ENCODE results near the gene B3GALT4. TPM values are rescaled to one million over a fixed set of nuclear protein-coding genes. Genes with fewer than 3 reads are reported as not detected.
"Not testable (repeated sequence)": the region's sequence is repeated elsewhere in the genome, so short reads cannot be mapped to it uniquely, and the experiment has no call there.

The B3GALT4 gene
- total RNA-seq, 6 donors from 2014 or later, result 20.1 to 29.7 (median 23.2) TPM

DNA sequence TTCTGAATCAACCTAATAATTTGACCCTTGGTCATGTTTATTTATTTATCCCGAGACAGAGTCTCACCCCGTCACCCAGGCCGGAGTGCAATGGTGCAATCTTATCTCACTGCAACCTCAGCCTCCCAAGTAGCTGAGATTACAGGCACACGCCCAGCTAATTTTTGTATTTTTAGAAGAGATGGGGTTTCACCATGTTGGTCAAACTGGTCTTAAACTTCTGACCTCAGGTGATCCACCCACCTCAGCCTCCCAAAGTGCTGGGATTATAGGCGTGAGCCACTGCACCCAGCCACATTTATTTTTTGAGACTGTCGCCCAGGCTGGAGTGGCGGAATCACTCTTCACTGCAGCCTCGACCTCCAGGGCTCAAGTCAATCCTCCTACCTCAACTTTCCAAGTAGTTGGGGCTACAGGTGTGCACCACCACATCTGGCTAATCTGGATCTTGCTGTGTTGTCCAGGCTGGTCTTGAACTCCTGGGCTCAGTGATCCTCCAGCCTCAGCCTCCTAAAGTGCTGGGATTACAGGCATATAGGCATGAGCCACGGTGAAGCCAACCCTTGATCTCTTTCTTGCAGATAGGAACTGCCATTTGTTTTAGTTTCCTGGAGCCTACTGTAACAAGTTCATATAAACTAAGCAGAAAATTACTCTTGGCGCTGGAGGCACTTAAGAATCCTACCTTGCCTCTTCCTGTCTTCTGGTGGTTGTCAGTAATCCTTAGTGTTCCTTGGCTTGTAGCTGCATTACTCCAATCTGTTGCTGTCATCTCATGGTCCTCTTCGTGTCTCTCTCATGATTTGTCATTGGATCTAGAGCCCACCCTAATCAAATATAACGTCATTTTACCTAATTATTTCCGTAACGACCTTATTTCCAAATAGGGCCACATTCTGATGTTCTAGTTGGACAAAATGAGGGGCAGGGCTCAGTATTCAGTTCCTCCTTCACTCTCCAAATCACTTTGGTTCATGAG is 2.7 kb upstream of the B3GALT4 start:
- 64 to 65% methylated on average over 14 of the region's 14 CpGs for WGBS, 2 donors
- no peaks in the 10 kb centered on the region for H3K27me3 ChIP-seq
- H3K4me1 ChIP-seq, result peaks cover 51 to 80% (median 63%) of the 10 kb centered on the region in 4 donors
- no peak for ATAC-seq (ENCODE audit: low FRiP score in 2 of 2)
- no peaks in the 10 kb centered on the region for H3K9me3 ChIP-seq
- TF ChIP-seq EP300 (IDR thresholded peaks at IDR 0.05), result no peak
- no peak for TF ChIP-seq POLR2AphosphoS5 (IDR thresholded peaks at IDR 0.05)
- TF ChIP-seq, protein P1, sequence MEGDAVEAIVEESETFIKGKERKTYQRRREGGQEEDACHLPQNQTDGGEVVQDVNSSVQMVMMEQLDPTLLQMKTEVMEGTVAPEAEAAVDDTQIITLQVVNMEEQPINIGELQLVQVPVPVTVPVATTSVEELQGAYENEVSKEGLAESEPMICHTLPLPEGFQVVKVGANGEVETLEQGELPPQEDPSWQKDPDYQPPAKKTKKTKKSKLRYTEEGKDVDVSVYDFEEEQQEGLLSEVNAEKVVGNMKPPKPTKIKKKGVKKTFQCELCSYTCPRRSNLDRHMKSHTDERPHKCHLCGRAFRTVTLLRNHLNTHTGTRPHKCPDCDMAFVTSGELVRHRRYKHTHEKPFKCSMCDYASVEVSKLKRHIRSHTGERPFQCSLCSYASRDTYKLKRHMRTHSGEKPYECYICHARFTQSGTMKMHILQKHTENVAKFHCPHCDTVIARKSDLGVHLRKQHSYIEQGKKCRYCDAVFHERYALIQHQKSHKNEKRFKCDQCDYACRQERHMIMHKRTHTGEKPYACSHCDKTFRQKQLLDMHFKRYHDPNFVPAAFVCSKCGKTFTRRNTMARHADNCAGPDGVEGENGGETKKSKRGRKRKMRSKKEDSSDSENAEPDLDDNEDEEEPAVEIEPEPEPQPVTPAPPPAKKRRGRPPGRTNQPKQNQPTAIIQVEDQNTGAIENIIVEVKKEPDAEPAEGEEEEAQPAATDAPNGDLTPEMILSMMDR (IDR thresholded peaks at IDR 0.05), result no peak
- no peak for TF ChIP-seq POLR2A (IDR thresholded peaks at IDR 0.05)
- peak overlapping the region in 1 of 4 donors; percentile 71 for H3K4me3 ChIP-seq
- peaks cover 0 to 48% (median 28%) of the 10 kb centered on the region in 4 donors for H3K36me3 ChIP-seq
- H3K27ac ChIP-seq, result peak overlapping the region in 1 of 4 donors; percentile 31
- DNase-seq, result no peak

DNA sequence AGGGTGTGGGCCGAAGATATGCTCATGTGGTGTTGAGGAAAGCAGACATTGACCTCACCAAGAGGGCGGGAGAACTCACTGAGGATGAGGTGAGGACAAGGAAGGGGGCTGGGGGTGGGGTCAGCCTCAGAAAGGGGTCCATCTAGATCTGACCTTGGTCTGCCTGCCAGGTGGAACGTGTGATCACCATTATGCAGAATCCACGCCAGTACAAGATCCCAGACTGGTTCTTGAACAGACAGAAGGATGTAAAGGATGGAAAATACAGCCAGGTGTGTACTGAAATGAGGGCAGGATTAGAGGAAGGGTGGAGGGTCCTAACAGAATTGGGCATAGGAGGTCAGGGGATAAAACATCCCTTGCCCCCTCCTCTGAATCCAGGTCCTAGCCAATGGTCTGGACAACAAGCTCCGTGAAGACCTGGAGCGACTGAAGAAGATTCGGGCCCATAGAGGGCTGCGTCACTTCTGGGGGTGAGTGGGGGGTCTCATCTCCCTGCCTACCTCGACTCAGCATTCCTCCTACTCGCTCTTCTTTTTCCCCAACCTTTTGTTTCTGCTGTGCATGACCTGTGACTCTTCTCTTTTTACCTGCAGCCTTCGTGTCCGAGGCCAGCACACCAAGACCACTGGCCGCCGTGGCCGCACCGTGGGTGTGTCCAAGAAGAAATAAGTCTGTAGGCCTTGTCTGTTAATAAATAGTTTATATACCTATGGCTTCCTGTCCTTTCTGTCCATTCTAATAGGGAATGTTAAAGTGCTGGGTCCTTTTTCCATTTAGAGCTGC is 935 bp upstream of the B3GALT4 start:
- WGBS, 2 donors, result 81 to 83% methylated on average over 16 of the region's 16 CpGs
- H3K4me1 ChIP-seq, result peaks cover 51 to 74% (median 60%) of the 10 kb centered on the region in 4 donors

DNA sequence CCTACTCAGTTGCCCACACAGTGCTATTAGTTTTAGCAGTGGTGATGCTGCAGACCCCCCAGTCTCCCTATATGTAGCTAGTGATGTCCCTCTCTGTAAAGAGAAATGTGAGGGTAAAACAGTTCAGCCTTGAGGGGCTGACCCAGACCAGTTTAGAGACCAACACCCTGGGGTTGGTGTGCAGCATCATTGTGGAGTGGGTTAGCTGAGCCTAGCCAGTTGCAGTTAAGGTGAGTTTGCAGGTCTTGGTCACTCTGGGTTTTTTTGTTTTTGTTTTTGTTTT is 401 bp upstream of the B3GALT4 start:
- H3K4me1 ChIP-seq, result peaks cover 51 to 72% (median 58%) of the 10 kb centered on the region in 4 donors
- H3K36me3 ChIP-seq, result peaks cover 0 to 70% (median 39%) of the 10 kb centered on the region in 4 donors
- peak overlapping the region; percentile 63 to 91 (median 73) for H3K4me3 ChIP-seq
- ATAC-seq (ENCODE audit: low FRiP score in 2 of 2) (no peak), DNase-seq (no peak)
- peak overlapping the region; percentile 89 to 97 (median 92) for H3K27ac ChIP-seq
- no peak for TF ChIP-seq POLR2AphosphoS5 (IDR thresholded peaks at IDR 0.05)
- TF ChIP-seq, protein P1 (IDR thresholded peaks at IDR 0.05), result no peak
- no peak for TF ChIP-seq POLR2A (IDR thresholded peaks at IDR 0.05)
- no peak for TF ChIP-seq EP300 (IDR thresholded peaks at IDR 0.05)
- H3K27me3 ChIP-seq, result no peaks in the 10 kb centered on the region
- H3K9me3 ChIP-seq, result no peaks in the 10 kb centered on the region

More for the DNA sequence above, 935 bp upstream of the B3GALT4 start:
- DNase-seq, result peak in 1 of 2 donors; percentile 51
- Histone ChIP-seq H3K27ac (peak overlapping the region; percentile 89 to 97 (median 92)), H3K4me3 (peak overlapping the region in 3 of 4 donors; percentile 67 to 91 (median 79)), H3K36me3 (peaks cover 0 to 65% (median 38%) of the 10 kb centered on the region in 4 donors)
- H3K9me3 ChIP-seq; ATAC-seq (ENCODE audit: low FRiP score in 2 of 2); H3K27me3 ChIP-seq: not testable (repeated sequence)

DNA sequence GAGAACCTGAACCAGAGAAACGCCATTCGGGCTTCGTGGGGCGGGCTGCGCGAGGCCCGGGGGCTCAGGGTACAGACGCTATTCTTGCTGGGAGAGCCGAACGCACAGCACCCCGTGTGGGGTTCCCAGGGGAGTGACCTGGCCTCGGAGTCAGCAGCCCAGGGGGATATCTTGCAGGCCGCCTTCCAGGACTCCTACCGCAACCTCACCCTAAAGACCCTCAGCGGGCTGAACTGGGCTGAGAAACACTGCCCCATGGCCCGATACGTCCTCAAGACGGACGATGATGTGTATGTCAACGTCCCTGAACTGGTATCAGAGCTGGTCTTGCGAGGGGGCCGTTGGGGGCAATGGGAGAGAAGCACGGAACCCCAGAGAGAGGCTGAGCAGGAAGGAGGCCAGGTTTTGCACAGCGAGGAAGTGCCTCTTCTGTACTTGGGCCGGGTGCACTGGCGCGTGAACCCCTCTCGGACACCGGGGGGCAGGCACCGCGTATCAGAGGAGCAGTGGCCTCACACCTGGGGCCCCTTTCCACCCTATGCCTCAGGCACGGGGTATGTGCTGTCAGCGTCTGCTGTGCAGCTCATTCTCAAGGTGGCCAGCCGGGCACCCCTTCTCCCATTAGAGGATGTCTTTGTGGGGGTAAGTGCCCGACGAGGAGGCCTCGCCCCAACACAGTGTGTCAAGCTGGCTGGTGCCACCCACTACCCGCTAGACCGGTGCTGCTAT is 904 bp downstream of the B3GALT4 start:
- peaks cover 0 to 80% (median 44%) of the 10 kb centered on the region in 4 donors for H3K36me3 ChIP-seq
- DNase-seq (no peak), ATAC-seq (ENCODE audit: low FRiP score in 2 of 2) (peak; percentile 2 to 21)
- H3K4me1 ChIP-seq, result peaks cover 45 to 63% (median 54%) of the 10 kb centered on the region in 4 donors
- peak overlapping the region; percentile 63 to 91 (median 73) for H3K4me3 ChIP-seq
- peak overlapping the region; percentile 89 to 97 (median 92) for H3K27ac ChIP-seq
- no peaks in the 10 kb centered on the region for H3K27me3 ChIP-seq
- no peaks in the 10 kb centered on the region for H3K9me3 ChIP-seq
- TF ChIP-seq EP300 (IDR thresholded peaks at IDR 0.05) (no peak), POLR2A (IDR thresholded peaks at IDR 0.05) (no peak), POLR2AphosphoS5 (IDR thresholded peaks at IDR 0.05) (no peak)
- TF ChIP-seq, protein P1 (IDR thresholded peaks at IDR 0.05), result peak in 1 of 6 experiments; percentile 5
- WGBS, 2 donors, result 27 to 45% methylated on average over 25 to 26 of the region's 39 CpGs
